ENCODE results near the gene OR6M1. TPM values are rescaled to one million over a fixed set of nuclear protein-coding genes. Genes with fewer than 3 reads are reported as not detected.
A peak's percentile ranks its signal among the peaks of the same experiment; 100 is the strongest.

Gene OR6M1
- total and polyA plus RNA-seq, 2 experiments from 2014 or later, result not detected

DNA sequence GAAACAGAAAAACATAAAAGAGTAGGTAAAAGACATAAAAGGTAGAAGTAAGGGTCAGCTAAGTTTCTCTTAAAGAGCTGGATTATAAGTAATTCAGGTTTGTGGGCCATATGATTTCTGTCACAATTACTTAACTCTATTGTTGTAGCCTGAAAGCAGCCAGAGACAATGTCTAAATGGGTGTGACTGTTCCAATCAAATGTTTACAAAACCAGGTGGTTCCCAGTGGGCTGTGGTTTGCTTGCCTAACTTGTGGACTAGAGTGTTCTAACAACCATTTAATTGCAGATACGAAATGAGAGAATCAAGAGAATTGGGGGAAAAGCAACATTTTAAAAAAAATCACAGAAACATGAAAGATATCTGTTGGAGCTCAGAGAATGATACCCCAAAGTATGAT is 22.6 kb downstream of the OR6M1 start:
- peaks cover 23% of the 10 kb centered on the region for H3K4me1 Mint-ChIP-seq
- Histone ChIP-seq H4K20me1 (replicated peaks; ENCODE audit: insufficient read depth) (no peaks in the 10 kb centered on the region), H3F3A (replicated peaks; ENCODE audit: low read depth) (no peaks in the 10 kb centered on the region), H3K4me1 (ENCODE audit: insufficient read depth) (peaks cover 14% of the 10 kb centered on the region), H2AFZ (no peak overlapping the region; the same call in 1 of the 2 replicates), H3K79me2 (replicated peaks; ENCODE audit: insufficient read depth) (no peaks in the 10 kb centered on the region), H3K27ac (ENCODE audit: low read depth) (no peak overlapping the region), H3K9me2 (ENCODE audit: insufficient read depth) (no peaks in the 10 kb centered on the region), H3K4me2 (no peak overlapping the region), H3K27me3 (ENCODE audit: insufficient read depth) (no peaks in the 10 kb centered on the region), H3K4me3 (no peak overlapping the region), H3K36me3 (ENCODE audit: insufficient read depth) (peaks cover 2% of the 10 kb centered on the region; the same call in 1 of the 2 replicates)
- DNase-seq (ENCODE audit: low spot score) (no peak), ATAC-seq (no peak)
- H3K9me3 Mint-ChIP-seq, result peaks cover 33% of the 10 kb centered on the region
- no peaks in the 10 kb centered on the region for H3K27me3 Mint-ChIP-seq (ENCODE audit: insufficient read depth, low read depth, poor library complexity)
- peaks cover 62% of the 10 kb centered on the region for H3K36me3 Mint-ChIP-seq (ENCODE audit: low read depth)
- TF ChIP-seq POLR2AphosphoS5 (IDR thresholded peaks at IDR 0.05; ENCODE audit: low read depth) (no peak), ZNF114 (CRISPR knock-in tag; IDR thresholded peaks at IDR 0.05) (no peak)
- TF ChIP-seq, protein P1, sequence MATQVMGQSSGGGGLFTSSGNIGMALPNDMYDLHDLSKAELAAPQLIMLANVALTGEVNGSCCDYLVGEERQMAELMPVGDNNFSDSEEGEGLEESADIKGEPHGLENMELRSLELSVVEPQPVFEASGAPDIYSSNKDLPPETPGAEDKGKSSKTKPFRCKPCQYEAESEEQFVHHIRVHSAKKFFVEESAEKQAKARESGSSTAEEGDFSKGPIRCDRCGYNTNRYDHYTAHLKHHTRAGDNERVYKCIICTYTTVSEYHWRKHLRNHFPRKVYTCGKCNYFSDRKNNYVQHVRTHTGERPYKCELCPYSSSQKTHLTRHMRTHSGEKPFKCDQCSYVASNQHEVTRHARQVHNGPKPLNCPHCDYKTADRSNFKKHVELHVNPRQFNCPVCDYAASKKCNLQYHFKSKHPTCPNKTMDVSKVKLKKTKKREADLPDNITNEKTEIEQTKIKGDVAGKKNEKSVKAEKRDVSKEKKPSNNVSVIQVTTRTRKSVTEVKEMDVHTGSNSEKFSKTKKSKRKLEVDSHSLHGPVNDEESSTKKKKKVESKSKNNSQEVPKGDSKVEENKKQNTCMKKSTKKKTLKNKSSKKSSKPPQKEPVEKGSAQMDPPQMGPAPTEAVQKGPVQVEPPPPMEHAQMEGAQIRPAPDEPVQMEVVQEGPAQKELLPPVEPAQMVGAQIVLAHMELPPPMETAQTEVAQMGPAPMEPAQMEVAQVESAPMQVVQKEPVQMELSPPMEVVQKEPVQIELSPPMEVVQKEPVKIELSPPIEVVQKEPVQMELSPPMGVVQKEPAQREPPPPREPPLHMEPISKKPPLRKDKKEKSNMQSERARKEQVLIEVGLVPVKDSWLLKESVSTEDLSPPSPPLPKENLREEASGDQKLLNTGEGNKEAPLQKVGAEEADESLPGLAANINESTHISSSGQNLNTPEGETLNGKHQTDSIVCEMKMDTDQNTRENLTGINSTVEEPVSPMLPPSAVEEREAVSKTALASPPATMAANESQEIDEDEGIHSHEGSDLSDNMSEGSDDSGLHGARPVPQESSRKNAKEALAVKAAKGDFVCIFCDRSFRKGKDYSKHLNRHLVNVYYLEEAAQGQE (IDR thresholded peaks at IDR 0.05; ENCODE audit: unreplicated experiment), result no peak
- no peak overlapping the region for H3K27ac Mint-ChIP-seq
- H3K4me3 Mint-ChIP-seq, result no peak overlapping the region

DNA sequence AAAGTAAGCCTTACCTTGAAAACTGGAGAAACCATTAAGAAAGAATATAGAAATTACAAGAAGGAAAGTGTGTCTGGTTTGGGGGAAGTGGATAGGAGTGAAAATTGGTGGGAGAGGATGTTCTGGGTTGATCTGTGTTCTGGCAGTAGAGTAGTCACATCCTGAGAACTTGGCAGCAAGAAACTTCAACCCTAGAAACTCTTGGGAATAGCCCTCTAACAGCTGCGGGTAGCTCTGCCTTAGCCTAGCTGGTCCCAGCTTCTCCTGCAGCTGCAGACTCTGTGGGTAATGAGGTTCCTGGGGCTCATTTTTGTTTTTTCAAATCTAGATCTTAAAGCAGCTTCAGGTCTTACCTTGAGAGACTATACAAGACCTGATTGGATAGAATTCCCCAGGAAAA is 27.6 kb downstream of the OR6M1 start:
- H3K36me3 ChIP-seq (ENCODE audit: insufficient read depth), result no peaks in the 10 kb centered on the region
- DNase-seq (ENCODE audit: low spot score) (no peak), ATAC-seq (no peak)
- H2AFZ ChIP-seq, result no peak overlapping the region
- peaks cover 53% of the 10 kb centered on the region for H3K4me1 ChIP-seq (ENCODE audit: insufficient read depth)
- Mint-ChIP-seq H3K9me3 (peaks cover 12% of the 10 kb centered on the region), H3K4me3 (no peak overlapping the region), H3K36me3 (ENCODE audit: low read depth) (peaks cover 29% of the 10 kb centered on the region), H3K27ac (peak overlapping the region; percentile 80; the same call in 1 of the 2 replicates), H3K27me3 (ENCODE audit: insufficient read depth, low read depth, poor library complexity) (no peaks in the 10 kb centered on the region), H3K4me1 (peaks cover 58% of the 10 kb centered on the region)
- no peaks in the 10 kb centered on the region for H3K27me3 ChIP-seq (ENCODE audit: insufficient read depth)
- no peak overlapping the region for H3K4me3 ChIP-seq
- H4K20me1 ChIP-seq (replicated peaks; ENCODE audit: insufficient read depth), result no peaks in the 10 kb centered on the region
- no peak overlapping the region for H3K4me2 ChIP-seq
- H3K9me2 ChIP-seq (ENCODE audit: insufficient read depth), result no peaks in the 10 kb centered on the region
- no peak overlapping the region for H3K27ac ChIP-seq (ENCODE audit: low read depth)
- peaks cover 7% of the 10 kb centered on the region; the same call in 1 of the 2 replicates for H3F3A ChIP-seq (replicated peaks; ENCODE audit: low read depth)
- no peaks in the 10 kb centered on the region for H3K79me2 ChIP-seq (replicated peaks; ENCODE audit: insufficient read depth)
- TF ChIP-seq, protein P2, sequence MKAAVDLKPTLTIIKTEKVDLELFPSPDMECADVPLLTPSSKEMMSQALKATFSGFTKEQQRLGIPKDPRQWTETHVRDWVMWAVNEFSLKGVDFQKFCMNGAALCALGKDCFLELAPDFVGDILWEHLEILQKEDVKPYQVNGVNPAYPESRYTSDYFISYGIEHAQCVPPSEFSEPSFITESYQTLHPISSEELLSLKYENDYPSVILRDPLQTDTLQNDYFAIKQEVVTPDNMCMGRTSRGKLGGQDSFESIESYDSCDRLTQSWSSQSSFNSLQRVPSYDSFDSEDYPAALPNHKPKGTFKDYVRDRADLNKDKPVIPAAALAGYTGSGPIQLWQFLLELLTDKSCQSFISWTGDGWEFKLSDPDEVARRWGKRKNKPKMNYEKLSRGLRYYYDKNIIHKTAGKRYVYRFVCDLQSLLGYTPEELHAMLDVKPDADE (IDR thresholded peaks at IDR 0.05), result no peak
- TF ChIP-seq ZNF114 (CRISPR knock-in tag; IDR thresholded peaks at IDR 0.05) (no peak), EZH2phosphoT487 (IDR thresholded peaks at IDR 0.05; ENCODE audit: unreplicated experiment) (no peak), POLR2AphosphoS5 (IDR thresholded peaks at IDR 0.05; ENCODE audit: low read depth) (no peak), CREB1 (CRISPR knock-in tag; IDR thresholded peaks at IDR 0.05; ENCODE audit: low read depth) (no peak), JUNB (IDR thresholded peaks at IDR 0.05; ENCODE audit: unreplicated experiment) (no peak), NANOG (IDR thresholded peaks at IDR 0.05; ENCODE audit: borderline replicate concordance) (no peak), ZNF331 (CRISPR knock-in tag; IDR thresholded peaks at IDR 0.05; ENCODE audit: low read depth) (no peak)
- TF ChIP-seq, protein P1 (IDR thresholded peaks at IDR 0.05; ENCODE audit: unreplicated experiment), result no peak
